ENCODE data around the gene SIRPD. TPM values are rescaled to one million over a fixed set of nuclear protein-coding genes. Genes with fewer than 3 reads are reported as not detected.

Gene SIRPD
- total RNA-seq, 2 donors from 2014 or later = not detected

DNA sequence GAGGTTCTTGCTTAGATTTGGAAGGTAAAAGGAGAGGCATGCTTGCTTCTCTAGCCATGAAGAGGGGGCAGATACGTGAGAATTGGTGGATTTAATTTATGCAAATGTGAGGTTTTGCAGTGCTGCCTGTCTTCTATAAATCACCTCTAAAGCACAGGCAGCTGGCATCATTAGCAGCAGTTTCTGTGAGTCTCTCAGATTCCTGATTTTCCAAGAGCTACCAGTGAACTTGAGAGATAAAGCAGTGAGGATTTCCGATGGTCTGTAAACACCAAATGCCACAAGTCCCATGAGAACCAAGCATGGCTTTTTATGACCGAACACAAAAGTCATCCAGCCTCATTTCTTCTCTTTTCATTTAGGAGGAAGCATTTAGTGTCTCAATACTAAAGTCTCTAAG lies 63.1 kb downstream of the SIRPD start:
- H3K4me1 ChIP-seq = no peaks in the 10 kb centered on the region
- no peak overlapping the region for H3K27ac ChIP-seq
- WGBS, 2 donors = 2 to 18% methylated on average over 3 of the region's 3 CpGs
- intact Hi-C loops (cut with DNase I) = no loop called here
- DNase-seq (no peak), ATAC-seq (no peak)
- no peaks in the 10 kb centered on the region for H3K27me3 ChIP-seq
- no peaks in the 10 kb centered on the region for H3K36me3 ChIP-seq (replicated peaks in 1 of 2; ENCODE audit: insufficient read depth in 1 of 2, low read depth in 2 of 2)
- TF ChIP-seq POLR2A (IDR thresholded peaks at IDR 0.05) = no peak
- TF ChIP-seq CTCF (IDR thresholded peaks at IDR 0.05) = no peak
- H3K4me3 ChIP-seq = no peak overlapping the region
- no peaks in the 10 kb centered on the region for H3K9me3 ChIP-seq

GRCh38 chr20:1493536-1493935 lies 64.0 kb downstream of the SIRPD start:
- ATAC-seq = no peak
- no peak overlapping the region for H3K4me3 ChIP-seq
- H3K9me3 ChIP-seq = no peaks in the 10 kb centered on the region
- DNase-seq = no peak
- WGBS, 2 donors = 40 to 71% methylated on average over 1 of the region's 1 CpG
- H3K27me3 ChIP-seq = no peaks in the 10 kb centered on the region
- no peak overlapping the region for H3K27ac ChIP-seq
- H3K4me1 ChIP-seq = no peaks in the 10 kb centered on the region
- intact Hi-C loops (cut with DNase I) = no loop called here
- TF ChIP-seq POLR2A (IDR thresholded peaks at IDR 0.05) = no peak
- TF ChIP-seq CTCF (IDR thresholded peaks at IDR 0.05) = no peak
- no peaks in the 10 kb centered on the region for H3K36me3 ChIP-seq (replicated peaks in 1 of 2; ENCODE audit: insufficient read depth in 1 of 2, low read depth in 2 of 2)

- no peaks in the 10 kb centered on the region for H3K27me3 ChIP-seq
- ATAC-seq = no peak
- no peaks in the 10 kb centered on the region for H3K36me3 ChIP-seq (replicated peaks in 1 of 2; ENCODE audit: insufficient read depth in 1 of 2, low read depth in 2 of 2)
- H3K27ac ChIP-seq = peak overlapping the region in 1 of 4 donors; percentile 77
- H3K4me1 ChIP-seq = no peaks in the 10 kb centered on the region
- no peak for DNase-seq
- intact Hi-C loops (cut with DNase I) = no loop called here
- TF ChIP-seq CTCF (IDR thresholded peaks at IDR 0.05) (no peak), POLR2A (IDR thresholded peaks at IDR 0.05) (no peak)
- WGBS, 2 donors = 35 to 60% methylated on average over 2 of the region's 2 CpGs
- no peaks in the 10 kb centered on the region for H3K9me3 ChIP-seq
- H3K4me3 ChIP-seq = no peak overlapping the region
These were observed 65.5 kb downstream of the SIRPD start for GRCh38 chr20:1491860-1492642.

- no peaks in the 10 kb centered on the region for H3K36me3 ChIP-seq (replicated peaks in 1 of 2; ENCODE audit: insufficient read depth in 1 of 2, low read depth in 2 of 2)
- no peak for ATAC-seq
- H3K27ac ChIP-seq = peak within 1 kb of the TSS in 2 of 4 donors; percentile 27 to 77
- H3K9me3 ChIP-seq = no peaks in the 10 kb centered on the region
- intact Hi-C loops (cut with DNase I) = no loop called here
- H3K4me1 ChIP-seq = no peaks in the 10 kb centered on the region
- TF ChIP-seq CTCF (IDR thresholded peaks at IDR 0.05) = no peak
- TF ChIP-seq POLR2A (IDR thresholded peaks at IDR 0.05) = peak in 2 of 3 donors; percentile 21 to 55
- peak in 2 of 4 donors; percentile 17 to 65 for DNase-seq
- no peaks in the 10 kb centered on the region for H3K27me3 ChIP-seq
- 62 to 69% methylated on average over 6 to 11 of the region's 11 CpGs for WGBS, 2 donors
- no peak within 1 kb of the TSS for H3K4me3 ChIP-seq
These were observed 66.1 kb downstream of the SIRPD start, which contains the start of gene SIRPB2 for GRCh38 chr20:1491281-1491840. Gene SIRPB2 (minus strand): TSS chr20:1491420. CDS start chr20:1491359, 61 bp downstream.

All from body of pancreas (tissue), 4 donors.